Skin epidermis (tissue), 12 donors: ENCODE results near the gene DEPP1.

Source experiments
- H3K27ac ChIP-seq, 21 experiments: fragments of 200-600 bp; sonication (generic) in 11 of 21; one replicate each; pipeline ENCODE4 v1.5.0; 2020; ENCODE audit warnings: mild to moderate bottlenecking in 3 of 21, inconsistent platforms in 2 of 21, moderate library complexity in 2 of 21
- H3K4me3 ChIP-seq, 7 experiments: fragments of 200-600 bp; sonication (generic) in 2 of 7; one replicate each; pipeline ENCODE4 v1.5.0; 2020; ENCODE audit warnings: inconsistent platforms in 2 of 7, mild to moderate bottlenecking in 2 of 7, moderate library complexity in 1 of 7

DEPP1 gene

GRCh38 chr10:44927352-44927751, 51.3 kb downstream of the DEPP1 start:
- Histone ChIP-seq H3K4me3 (no peak overlapping the region), H3K27ac (no peak overlapping the region)

GRCh38 chr10:44926751-44927351, 51.8 kb downstream of the DEPP1 start:
- no peak overlapping the region for H3K4me3 ChIP-seq
- H3K27ac ChIP-seq, result no peak overlapping the region
